ENCODE measurements around the gene PDLIM5. TPM values are rescaled to one million over a fixed set of nuclear protein-coding genes. Genes with fewer than 3 reads are reported as not detected.

PDLIM5 gene
- total RNA-seq, 2 experiments from 2014 or later: 14.8 to 18.3 TPM

GRCh38 chr4:94517492-94517891 is 65.8 kb downstream of the PDLIM5 start:
- Mint-ChIP-seq H3K36me3 (ENCODE audit: low read depth) (no peaks in the 10 kb centered on the region), H3K27ac (no peak overlapping the region), H3K4me3 (no peak overlapping the region), H3K9me3 (no peaks in the 10 kb centered on the region), H3K4me1 (ENCODE audit: low read depth) (peaks cover 13% of the 10 kb centered on the region), H3K27me3 (no peaks in the 10 kb centered on the region)
- ChIA-PET POLR2A (no interaction called here), CTCF (no interaction called here)
- no peak for DNase-seq
- TF ChIP-seq CTCF (IDR thresholded peaks at IDR 0.05): no peak
- ATAC-seq: no peak
- intact Hi-C loops (cut with micrococcal nuclease): no loop called here

- no peak for TF ChIP-seq CTCF (IDR thresholded peaks at IDR 0.05)
- Mint-ChIP-seq H3K27ac (no peak overlapping the region), H3K4me3 (no peak overlapping the region), H3K36me3 (ENCODE audit: low read depth) (no peaks in the 10 kb centered on the region), H3K9me3 (no peaks in the 10 kb centered on the region), H3K4me1 (ENCODE audit: low read depth) (peaks cover 13% of the 10 kb centered on the region), H3K27me3 (no peaks in the 10 kb centered on the region)
- CTCF ChIA-PET: no interaction called here
- ATAC-seq (no peak), DNase-seq (no peak)
- intact Hi-C loops (cut with micrococcal nuclease): no loop called here
- POLR2A ChIA-PET: no interaction called here
Observed at GRCh38 chr4:94519019-94519418, 67.3 kb downstream of the PDLIM5 start.

- ChIA-PET CTCF (no interaction called here), POLR2A (no interaction called here)
- Mint-ChIP-seq H3K4me3 (no peak overlapping the region), H3K4me1 (ENCODE audit: low read depth) (peaks cover 13% of the 10 kb centered on the region), H3K36me3 (ENCODE audit: low read depth) (peaks cover 2% of the 10 kb centered on the region), H3K27ac (no peak overlapping the region), H3K9me3 (no peaks in the 10 kb centered on the region), H3K27me3 (no peaks in the 10 kb centered on the region)
- no peak for TF ChIP-seq CTCF (IDR thresholded peaks at IDR 0.05)
- intact Hi-C loops (cut with micrococcal nuclease): no loop called here
- ATAC-seq (no peak), DNase-seq (no peak)
Observed at GRCh38 chr4:94519925-94520789, 68.4 kb downstream of the PDLIM5 start.

GRCh38 chr4:94523033-94523580 is 71.4 kb downstream of the PDLIM5 start:
- no peak for ATAC-seq
- TF ChIP-seq CTCF (IDR thresholded peaks at IDR 0.05): no peak
- Mint-ChIP-seq H3K27ac (no peak overlapping the region), H3K27me3 (no peaks in the 10 kb centered on the region), H3K4me3 (no peak overlapping the region), H3K9me3 (no peaks in the 10 kb centered on the region), H3K36me3 (ENCODE audit: low read depth) (peaks cover 2% of the 10 kb centered on the region), H3K4me1 (ENCODE audit: low read depth) (peaks cover 18% of the 10 kb centered on the region)
- intact Hi-C loops (cut with micrococcal nuclease): no loop called here
- no peak for DNase-seq
- ChIA-PET CTCF (no interaction called here), POLR2A (no interaction called here)

GRCh38 chr4:94523617-94524016 is 71.9 kb downstream of the PDLIM5 start:
- TF ChIP-seq CTCF (IDR thresholded peaks at IDR 0.05): no peak
- POLR2A ChIA-PET: no interaction called here
- Mint-ChIP-seq H3K27me3 (no peaks in the 10 kb centered on the region), H3K4me1 (ENCODE audit: low read depth) (peaks cover 18% of the 10 kb centered on the region), H3K4me3 (no peak overlapping the region), H3K27ac (no peak overlapping the region), H3K36me3 (ENCODE audit: low read depth) (peaks cover 3% of the 10 kb centered on the region), H3K9me3 (no peaks in the 10 kb centered on the region)
- DNase-seq: no peak
- ATAC-seq: no peak
- CTCF ChIA-PET: no interaction called here
- intact Hi-C loops (cut with micrococcal nuclease): no loop called here

Measured in activated CD8-positive, alpha-beta T cell treated with anti-CD3 and anti-CD28 coated beads for 36 hours (primary cell).